HG03469 (cell line): ENCODE results near the gene DAGLA.

Experiments
- ATAC-seq: cut with Tn5 transposase; IDR thresholded peaks from one replicate; pipeline ENCODE4 v1.9.1; 2021; ENCODE audit warnings: mild to moderate bottlenecking, moderate library complexity, moderate number of reproducible peaks; ENCODE audit not compliant: unreplicated experiment

The DAGLA gene

DNA sequence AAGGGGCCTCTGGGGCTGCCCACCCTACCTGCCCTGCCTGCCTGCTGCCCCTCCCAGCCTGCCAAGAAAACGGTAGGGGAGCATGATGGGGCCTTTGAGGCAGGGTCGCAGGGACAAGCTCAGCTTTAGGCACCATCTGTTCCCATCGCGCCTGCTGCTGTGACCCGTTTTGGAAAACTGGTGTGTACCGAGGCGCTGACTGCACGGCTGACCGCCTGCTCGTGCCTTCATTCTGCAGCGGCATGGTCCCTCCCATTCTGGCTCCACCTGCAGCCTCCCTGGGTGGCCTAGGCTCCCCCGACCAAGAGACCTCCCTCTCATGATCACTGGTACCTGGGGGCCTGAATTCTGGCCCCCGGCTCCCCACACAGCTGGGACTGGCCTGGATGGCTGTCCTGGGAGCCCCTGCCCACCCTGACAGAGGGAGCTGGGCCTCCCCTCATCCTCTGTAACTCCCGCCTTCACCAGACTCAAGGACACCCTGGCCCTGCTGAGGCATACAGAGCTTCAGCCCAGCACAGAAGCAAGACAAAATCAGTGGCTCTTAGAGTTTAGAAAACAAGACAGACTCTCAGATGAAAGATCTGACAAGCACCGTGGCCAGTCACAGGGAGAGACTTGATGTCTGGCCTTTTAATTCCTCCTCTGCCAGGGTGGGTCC is 65.7 kb downstream of the DAGLA start:
- no peak for ATAC-seq

DNA sequence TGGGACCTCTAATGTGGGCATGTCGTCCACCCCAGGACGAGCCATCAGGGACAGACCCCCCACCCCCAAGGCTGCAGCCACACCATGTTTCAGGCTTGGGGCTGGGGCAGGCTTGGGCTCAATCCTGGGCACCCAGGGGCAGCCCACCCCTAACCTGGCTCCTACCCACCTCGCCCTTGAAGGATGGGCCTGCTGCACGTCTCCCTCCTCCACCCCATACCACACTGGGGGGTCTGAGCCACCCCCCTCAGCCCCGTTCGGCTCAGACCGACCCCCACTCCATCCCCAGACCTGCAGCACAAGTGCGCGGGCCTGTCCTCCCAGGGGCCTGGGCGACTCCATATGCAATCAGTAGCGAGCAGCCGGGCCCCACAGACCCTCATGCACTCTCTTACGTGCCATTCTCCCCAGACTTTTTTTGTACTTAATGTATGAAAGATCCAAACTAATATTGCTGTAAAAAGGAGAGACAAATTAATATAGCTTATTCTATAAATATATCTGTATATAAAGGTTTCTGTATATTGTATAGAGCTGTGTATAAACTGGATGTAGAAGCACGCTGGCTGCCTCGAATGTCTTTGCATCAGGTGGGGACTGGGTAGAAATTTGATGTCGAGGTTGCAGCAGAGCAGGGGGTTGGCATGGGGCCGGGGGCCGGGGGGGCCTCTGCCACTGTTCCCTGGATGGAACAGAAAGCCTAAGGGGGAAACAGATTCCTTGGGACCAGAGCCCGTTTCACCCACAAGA is 66.4 kb downstream of the DAGLA start:
- no peak for ATAC-seq

DNA sequence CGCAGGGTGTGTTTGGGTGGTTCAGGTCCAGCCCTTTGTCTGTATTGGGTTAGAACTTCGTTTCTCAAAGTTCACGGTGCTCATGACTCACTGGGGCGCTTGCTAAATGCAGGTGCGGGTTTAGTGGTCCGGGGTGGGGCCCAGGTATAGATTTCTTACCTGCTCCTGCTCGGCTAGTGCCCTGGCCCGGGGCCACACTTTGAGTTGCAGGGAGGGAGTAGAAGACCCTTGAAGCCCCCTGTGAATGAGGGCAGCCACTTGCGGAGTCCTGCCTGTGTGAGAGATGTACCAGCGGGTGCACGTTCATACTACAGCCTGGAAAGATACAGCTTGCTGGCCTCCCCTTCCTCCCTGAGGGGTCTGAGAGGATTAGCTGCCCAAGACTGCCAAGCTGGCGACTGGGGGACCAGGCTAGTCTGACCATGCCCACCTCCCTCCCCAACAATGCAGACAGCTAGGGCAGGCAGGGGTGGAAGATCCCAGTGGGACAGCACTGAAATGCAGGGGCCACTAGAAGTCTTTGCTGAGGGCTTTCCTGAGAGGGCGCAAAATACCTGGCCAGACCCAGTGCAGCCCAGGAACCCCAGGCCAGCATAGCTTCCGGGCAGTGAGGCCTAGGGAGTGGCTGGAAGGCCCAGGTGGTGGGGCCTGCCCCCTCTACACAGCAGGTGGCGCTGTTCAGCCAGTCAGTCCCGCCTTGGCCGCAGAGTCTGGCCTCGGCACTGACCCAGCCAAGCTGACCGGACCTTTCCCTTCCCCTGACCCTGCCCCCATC is 67.2 kb downstream of the DAGLA start:
- no peak for ATAC-seq

DNA sequence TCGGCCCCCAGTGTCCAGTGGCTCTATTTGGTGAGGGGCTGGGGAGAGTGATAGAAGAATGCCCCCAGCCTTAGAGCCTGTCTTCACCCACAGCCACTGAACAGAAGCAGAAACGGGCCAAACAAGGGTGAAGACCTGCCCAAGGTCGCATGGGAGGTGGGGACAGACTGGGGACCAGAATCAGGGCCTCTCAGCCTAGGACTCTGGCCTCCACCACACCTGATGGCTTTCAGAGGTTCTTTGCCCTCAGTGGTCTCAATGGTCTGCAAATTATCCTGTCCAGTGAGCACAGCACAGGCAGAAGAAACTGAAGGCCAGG is 67.7 kb downstream of the DAGLA start:
- no peak for ATAC-seq

DNA sequence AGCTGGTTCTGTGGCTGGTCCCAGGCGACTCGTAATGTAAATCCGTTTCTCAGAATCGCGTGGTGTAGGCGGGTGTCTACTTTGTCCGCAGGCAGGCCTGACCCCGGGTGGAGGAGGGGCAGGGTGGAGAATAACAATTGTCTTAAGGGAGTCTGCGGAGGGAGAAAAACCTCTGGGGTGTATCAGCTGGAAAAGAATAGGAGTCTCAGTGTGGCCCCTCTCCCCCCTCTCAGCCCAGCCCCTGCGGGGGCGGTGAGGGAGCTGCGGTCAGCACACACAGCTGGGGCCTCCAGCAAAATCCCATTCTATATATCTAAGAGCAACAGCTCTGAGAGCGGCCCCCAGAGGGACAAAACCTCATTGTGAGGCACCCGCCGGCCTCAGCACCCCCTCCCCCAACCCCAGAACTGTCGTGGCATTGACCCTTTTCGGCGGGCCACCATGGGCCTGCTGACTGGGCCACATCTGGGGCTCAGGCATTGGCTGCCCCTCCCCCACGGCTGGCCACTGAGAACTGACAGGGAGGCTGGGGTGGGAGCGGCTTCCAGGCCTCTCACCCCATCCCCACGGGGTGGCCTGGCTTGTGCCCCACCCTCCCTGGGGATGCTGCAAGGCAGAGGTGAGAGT is 69.5 kb downstream of the DAGLA start:
- no peak for ATAC-seq

DNA sequence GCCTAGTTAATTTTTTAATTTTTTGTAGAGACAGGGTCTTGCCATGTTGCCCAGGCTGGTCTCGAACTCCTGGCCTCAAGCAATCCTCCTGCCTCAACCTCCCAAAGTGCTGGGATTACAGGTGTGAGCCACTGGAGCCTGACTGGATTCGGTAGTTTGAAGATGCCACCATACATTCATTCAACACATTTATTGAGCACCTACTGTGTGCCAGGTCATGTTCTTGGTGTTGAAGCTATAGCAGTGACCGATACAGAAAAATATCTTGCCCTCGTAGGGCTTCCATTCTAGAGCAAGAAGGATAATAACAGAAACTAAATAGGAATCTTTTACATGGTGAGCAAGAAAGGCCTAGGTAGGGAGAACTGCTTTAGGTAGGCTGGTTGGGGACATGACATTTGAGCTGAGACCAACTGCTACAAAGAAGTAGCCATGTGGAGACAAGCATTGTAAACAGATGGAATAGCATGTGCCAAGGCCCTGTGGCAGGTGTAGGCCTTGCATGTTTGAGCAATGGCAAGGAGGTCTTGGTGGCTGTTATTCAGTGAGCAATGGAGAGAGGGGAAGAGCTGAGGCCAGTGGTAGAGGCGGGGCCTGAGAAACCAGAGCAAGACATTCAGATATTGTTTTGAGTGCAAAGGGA is 70.6 kb downstream of the DAGLA start:
- no peak for ATAC-seq

DNA sequence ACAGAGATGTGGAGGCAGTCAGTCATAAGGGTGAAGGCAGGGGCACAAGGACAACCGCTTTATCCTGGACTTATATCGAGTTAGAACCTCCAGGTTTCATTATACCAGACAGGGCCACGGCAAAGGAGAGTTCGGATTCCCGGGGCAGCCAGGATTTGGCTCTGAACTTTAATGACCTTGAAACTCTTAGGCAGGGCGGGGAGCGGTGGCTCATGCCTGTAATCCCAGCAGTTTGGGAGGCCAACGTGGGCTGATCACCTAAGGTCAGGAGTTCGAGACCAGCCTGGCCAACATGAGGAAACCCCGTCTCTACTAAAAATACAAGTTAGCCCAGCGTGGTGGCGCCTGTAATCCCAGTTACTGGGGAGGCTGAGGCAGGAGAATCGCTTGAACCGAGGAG is 71.2 kb downstream of the DAGLA start:
- ATAC-seq: no peak

DNA sequence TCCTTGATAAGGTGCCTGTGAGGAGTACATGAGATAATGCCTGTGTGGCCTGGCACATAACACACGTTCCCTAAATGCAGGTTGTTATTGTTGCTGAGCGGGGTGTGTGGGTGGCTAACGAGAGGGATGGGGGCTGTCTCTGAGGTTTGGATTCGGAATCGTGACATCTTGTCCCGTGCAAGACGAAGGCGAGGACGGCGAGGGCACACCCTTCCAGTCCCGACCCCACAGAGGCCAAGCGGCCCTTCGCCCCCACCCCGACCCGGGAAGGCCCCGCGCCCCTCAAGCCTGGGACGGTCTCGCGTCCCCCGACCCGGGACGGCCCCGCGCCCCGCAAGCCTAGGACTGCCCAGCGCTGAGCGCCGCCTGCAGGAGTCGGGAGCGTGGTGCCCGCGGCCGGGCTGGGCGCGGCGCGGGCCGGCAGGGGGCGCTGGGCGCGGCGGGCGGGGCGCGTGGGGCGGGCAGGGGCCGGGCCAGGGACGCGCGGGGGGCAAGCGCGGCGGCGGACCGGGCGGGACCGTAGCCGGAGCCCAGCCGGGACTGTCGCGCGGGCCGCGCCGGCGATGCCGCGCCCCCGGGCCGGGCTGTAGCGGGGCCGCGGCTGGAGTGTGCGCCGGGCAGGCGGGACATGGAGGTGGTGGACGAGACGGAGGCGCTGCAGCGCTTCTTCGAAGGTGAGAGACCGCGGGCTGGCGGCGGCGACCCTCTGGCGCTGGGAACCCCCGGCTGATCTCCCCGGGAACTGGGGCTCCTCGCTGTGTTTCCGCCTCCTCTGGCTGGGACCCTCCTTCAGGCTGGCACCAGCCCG is 72.1 kb downstream of the DAGLA start, which contains the start of gene MYRF:
MYRF (plus strand) TSS at position 520 of the 808 bp plus-strand sequence; CDS start at position 629, 109 bp downstream.
- no peak for ATAC-seq

DNA sequence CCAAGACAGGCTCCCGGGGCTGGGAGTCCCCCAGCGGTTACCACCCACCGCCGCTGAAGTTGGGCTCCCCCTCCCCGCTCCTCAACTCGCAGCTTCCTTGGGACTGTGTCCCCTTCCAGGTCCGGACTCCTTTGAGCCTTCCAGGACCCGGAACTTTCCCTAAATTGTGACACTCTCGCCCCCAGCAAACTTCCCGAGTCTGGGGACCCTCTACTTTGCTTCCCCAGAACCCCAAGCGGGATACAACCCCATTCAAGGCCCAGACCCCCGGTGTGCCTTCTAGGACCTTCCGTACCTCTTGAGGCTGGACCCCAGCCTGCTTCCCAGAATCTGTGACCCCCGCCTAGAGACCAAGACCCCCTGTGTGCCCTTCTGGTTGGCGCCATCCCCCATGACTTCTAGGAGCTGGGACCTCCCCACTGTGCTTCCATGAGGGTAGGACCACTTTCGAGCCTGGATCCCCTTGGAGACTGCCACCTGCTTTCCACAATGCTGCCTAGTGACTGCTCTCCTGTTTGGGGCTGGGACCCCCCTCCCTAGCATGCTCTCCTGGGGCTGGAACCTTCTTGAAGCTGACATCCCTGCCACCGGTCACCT is 72.8 kb downstream of the DAGLA start:
- ATAC-seq: no peak

DNA sequence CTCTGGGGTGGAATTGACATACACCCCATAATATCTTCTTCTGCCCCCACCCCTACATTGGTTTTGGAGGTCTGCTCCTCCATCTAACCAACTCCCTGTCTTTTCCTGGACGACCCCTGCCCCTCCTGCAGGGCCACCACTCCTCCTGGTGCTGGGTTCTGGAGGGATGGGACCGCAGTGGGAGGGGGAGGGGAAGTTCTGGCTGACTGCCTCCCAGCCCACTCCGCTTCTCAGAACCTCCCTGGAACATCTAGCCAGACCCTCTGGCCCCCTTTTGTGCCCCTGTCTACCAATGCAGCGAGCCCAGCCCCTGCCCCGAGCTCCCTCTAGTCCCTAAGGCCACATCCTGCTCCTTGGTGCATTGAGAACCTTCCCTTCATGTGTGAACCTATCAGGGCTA is 73.5 kb downstream of the DAGLA start:
- ATAC-seq: no peak

DNA sequence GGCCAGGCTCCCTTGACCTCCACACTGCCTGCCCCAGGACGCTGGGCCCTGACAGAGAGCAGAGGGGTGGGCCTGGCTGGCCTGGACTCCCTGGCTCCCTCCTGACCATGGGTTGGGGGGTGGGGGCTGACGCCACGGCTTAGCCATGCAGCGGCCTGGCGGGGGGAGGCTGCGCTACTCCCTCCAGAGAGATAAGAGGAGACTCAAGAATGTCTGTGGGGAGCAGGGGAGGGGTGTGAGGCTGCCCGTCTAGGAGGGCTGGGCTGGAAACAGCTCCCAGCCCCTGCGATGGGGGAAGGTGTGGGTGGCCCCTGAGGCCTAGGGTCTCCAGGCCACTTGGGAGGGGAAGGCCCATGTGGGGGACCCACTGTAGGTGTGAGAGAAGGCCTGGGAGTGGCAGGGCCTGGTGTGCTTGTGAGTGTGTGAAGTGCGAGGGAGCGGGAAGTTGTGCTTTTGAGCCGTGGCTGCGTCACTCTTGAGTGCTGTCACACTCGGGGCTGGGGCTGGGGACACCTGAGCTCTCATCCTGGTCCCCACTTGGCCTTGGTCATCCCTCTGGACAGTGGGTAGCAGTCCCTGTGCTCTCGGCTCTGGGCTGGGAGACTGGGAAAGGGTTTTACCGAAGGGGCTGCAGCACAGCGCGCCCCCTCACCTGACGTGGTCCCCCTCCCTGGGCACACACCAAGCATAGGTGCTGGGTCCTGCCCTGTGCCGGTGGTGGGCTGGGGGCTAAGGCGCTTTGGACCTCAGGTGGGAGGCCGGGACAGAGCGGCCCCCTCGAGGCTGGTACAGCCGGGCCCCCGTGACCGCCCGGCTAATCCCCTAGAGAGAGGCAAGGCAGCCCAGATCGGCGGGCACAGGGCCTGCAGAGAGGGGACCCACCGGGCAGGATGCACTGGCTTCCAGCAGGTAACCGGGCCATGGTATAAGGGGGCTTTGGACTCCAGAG is 74.6 kb downstream of the DAGLA start:
- ATAC-seq: no peak

DNA sequence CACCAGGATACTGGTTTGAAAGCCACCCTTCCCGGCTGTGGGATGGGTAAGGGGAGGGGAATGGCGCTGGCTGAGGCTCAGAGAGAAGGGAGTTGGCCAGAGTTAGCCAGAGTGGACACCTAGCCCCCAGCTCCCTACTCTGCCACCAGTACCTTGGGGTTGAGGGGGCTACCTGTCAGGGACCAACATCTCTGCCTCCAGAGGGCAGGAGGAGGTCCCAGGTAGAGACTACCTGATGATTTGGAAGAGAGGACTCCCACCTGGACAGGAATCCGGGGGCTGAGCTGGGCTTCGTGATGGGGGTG is 75.9 kb downstream of the DAGLA start:
- ATAC-seq: no peak

DNA sequence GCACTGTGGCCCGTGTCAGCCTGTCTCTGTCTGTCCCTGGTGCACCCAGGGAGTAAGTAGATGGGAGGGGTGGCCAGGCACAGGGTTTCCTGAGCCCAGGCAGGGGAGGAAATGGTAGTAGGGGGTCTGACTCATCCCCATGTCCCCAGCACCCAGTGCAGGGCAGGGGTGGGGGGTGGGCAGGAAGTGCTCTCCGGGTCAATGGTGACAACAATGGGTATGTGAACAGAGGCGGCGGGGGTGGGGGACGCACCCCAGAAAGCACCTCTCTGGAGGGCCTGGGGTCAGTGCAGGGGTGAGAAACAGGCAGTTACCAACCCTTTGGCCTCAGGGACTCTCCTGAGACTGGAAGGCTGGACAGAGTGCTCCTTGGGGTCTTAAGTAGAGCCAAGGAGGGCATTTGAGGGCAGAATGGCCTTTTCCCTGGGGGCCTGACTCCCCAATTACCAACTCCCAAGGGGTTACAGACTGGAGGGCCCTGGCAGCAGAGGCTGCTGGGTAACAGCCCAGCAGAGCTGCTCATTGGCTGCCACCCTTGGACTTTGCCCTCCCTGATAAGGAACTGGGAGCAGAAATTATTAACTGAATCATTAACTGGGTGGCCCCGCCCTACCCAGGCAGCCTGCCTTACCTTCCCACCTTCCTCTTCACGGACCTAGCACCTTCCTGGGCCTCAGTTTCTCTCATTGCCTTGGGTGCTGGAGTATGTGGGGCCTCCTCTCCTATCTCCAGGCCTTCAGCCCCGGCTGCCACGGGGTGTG is 76.4 kb downstream of the DAGLA start:
- ATAC-seq: no peak

DNA sequence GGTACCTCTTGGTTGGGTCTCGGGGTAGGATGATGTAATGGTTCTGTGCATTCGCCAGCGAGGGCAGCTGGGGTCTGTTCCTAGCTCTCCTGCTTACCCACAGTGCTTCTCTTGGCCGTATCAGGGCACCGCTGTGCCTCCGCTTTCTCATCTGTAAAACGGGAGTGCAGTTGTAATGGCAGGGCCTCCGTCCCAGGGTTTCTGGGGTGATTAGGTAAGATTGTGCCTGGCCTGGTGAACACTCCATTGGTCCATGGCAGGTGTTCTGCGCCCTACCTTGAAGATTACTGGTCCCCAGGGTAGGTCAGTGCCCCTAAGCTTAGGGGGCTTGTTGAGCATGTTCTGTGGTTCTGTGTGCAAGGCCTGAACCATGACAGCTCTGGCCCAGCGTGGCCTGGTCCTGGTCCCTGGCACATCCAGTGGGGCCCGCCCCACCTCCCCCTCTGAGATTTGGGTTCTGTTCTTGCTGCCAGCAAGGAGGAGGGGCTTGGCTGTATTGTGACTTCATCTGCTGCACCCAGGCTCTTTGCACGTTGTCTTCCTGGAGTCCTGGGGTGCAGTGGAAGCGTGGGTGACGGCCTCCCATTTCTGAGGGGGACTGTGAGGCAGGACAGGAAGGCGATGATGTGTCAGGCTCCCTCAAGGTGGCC is 77.1 kb downstream of the DAGLA start:
- no peak for ATAC-seq

DNA sequence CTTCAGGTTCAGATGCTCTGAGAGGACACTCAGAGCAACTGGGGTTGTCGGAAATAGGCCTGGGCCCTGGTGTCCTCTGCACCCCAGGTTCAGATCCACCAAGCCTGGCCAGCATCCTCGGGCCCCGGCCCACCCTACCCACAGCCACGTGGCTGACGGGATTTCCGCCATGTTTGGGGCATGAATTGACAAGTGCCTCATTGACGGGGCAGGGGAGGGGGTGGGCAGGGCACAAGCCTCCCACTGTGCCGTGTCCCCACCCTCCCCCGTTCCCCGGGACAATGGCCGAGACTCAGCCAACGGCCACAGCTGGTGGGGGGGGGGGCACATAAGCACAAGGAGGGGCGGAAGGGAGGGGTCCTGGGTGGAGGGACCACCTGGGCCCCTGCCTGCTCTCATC is 80.8 kb downstream of the DAGLA start:
- ATAC-seq: no peak

DNA sequence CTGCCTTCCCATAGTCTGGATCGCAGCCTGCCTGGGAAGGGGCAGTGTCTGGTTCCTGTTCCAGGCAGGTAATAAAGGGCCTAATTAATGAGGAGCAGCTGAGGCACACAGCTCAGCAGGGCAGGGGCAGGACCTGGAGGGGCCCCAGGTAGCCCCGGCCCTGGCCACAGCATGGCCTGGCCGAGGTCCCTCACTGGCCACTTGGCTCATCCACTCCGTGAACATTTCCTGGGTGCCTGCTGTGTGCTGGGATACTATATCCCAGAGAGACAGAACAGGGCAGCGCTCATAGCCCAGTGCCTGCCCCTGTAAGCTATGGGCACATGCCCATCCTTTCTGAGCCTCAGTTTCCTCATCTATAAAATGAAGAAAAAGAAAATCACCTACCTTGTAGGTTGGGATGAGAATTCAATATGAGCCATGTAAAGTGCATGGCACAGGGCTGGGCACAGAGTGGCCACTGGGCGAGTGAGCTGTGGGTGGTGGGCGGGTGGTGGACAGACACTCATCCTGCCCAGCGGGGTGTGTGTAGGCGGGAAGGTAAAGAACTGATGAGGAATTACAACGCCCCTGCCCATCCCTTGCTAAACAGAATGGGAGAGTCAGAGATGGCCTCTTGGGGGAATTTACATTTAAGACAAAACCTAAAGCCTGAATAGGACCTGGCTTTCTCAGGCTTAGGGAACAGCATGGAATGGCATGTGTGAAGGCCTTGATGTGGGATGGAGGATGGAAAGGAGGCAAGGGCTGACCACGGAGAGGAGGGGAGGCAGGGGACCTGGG is 81.4 kb downstream of the DAGLA start:
- ATAC-seq: no peak

DNA sequence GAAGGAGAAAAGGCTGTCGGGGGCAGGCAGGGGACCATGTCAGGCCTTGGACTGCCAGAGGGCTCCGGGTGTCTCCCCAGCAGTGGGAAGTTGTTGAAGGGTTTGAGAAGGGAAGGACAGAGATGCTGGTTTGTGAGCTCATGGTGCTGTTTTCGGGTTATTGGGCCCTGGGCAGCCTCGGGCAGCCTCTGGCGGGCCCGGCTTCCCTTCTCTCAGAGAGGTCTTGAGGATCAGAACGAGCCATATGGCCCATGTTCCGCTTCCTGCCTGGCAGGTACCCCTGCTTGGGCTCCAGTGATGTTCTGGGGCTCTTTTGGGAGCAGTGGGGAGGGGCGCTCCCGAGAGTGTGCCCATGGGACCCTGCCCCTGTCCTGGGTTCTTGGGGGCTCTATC is 82.0 kb downstream of the DAGLA start:
- no peak for ATAC-seq
